ENCODE results near the gene ACSL6. TPM values are rescaled to one million over a fixed set of nuclear protein-coding genes. Genes with fewer than 3 reads are reported as not detected.

The ACSL6 gene
- total RNA-seq, 4 donors from 2014 or later = 0.17 to 0.82 TPM; not detected in 2

GRCh38 chr5:132056610-132057497 lies 45.4 kb upstream of the ACSL6 start:
- TF ChIP-seq CTCF (IDR thresholded peaks at IDR 0.05; ENCODE audit: low read depth) = no peak

- TF ChIP-seq CTCF (IDR thresholded peaks at IDR 0.05; ENCODE audit: low read depth) = no peak
Observed at GRCh38 chr5:132055808-132056609, 44.6 kb upstream of the ACSL6 start.

GRCh38 chr5:132055441-132055807 lies 44.0 kb upstream of the ACSL6 start:
- TF ChIP-seq CTCF (IDR thresholded peaks at IDR 0.05; ENCODE audit: low read depth) = no peak

- TF ChIP-seq CTCF (IDR thresholded peaks at IDR 0.05; ENCODE audit: low read depth) = no peak
Observed at GRCh38 chr5:132054697-132055440, 43.4 kb upstream of the ACSL6 start.

- no peak for TF ChIP-seq CTCF (IDR thresholded peaks at IDR 0.05; ENCODE audit: low read depth)
Observed at GRCh38 chr5:132054031-132054696, 42.7 kb upstream of the ACSL6 start.

GRCh38 chr5:132053483-132053882 lies 42.0 kb upstream of the ACSL6 start:
- TF ChIP-seq CTCF (IDR thresholded peaks at IDR 0.05; ENCODE audit: low read depth) = no peak

Measured in subcutaneous adipose tissue (tissue), 4 donors.